ENCODE results near the gene DUXB.

DUXB gene

GRCh38 chr16:75727221-75727620 is 26.0 kb upstream of the DUXB start:
- WGBS: 71% methylated on average over 1 of the region's 3 CpGs

GRCh38 chr16:75726390-75726789 is 25.1 kb upstream of the DUXB start, which contains the start of gene CPHXL:
Gene CPHXL, minus strand, starts transcription at chr16:75726490. Its CDS starts 48 bp downstream, at chr16:75726442.
- Histone ChIP-seq H4K91ac (ENCODE audit: low read length) (no peak within 1 kb of the TSS), H3K4ac (ENCODE audit: low read depth in 1 of 2, low read length in 2 of 2) (no peak within 1 kb of the TSS), H2BK120ac (ENCODE audit: low read depth, low read length) (no peak within 1 kb of the TSS), H3K9ac (ENCODE audit: low read length) (no peak within 1 kb of the TSS), H4K8ac (ENCODE audit: low read length) (no peak within 1 kb of the TSS), H3K36me3 (ENCODE audit: control insufficient read depth in 1 of 2, insufficient read depth in 2 of 2, low read depth in 1 of 2, low read length in 2 of 2) (no peaks in the 10 kb centered on the region), H3K9me3 (ENCODE audit: control insufficient read depth, low read length) (no peaks in the 10 kb centered on the region), H3K27ac (ENCODE audit: low read length, poor library complexity, severe bottlenecking) (no peak within 1 kb of the TSS), H2AK5ac (ENCODE audit: low read length, severe bottlenecking) (no peak within 1 kb of the TSS), H3K4me2 (ENCODE audit: low read length, poor library complexity, severe bottlenecking) (no peak within 1 kb of the TSS), H3K79me1 (replicated peaks; ENCODE audit: low read length, poor library complexity, severe bottlenecking) (no peaks in the 10 kb centered on the region), H3K27me3 (ENCODE audit: control insufficient read depth in 1 of 2, insufficient read depth in 1 of 2, low read length in 2 of 2) (no peaks in the 10 kb centered on the region), H2BK12ac (ENCODE audit: low read length in 2 of 2) (no peak within 1 kb of the TSS), H3K18ac (ENCODE audit: low read depth in 1 of 2, low read length in 2 of 2) (no peak within 1 kb of the TSS), H3K4me3 (ENCODE audit: insufficient read depth in 1 of 2, low read depth in 1 of 2, low read length in 2 of 2) (no peak within 1 kb of the TSS), H3K14ac (ENCODE audit: low read length in 2 of 2) (no peak within 1 kb of the TSS), H2BK15ac (ENCODE audit: low read depth, poor library complexity, severe bottlenecking) (no peak within 1 kb of the TSS), H3K4me1 (ENCODE audit: control insufficient read depth, insufficient read depth, low read depth, low read length) (no peaks in the 10 kb centered on the region), H3K23ac (ENCODE audit: low read length in 2 of 2) (no peak within 1 kb of the TSS), H2AFZ (ENCODE audit: low read depth, low read length) (no peak within 1 kb of the TSS), H2BK5ac (ENCODE audit: low read depth, low read length, poor library complexity, severe bottlenecking) (no peak within 1 kb of the TSS)
- no peak for DNase-seq
- 93% methylated on average over 2 of the region's 5 CpGs for WGBS

More at GRCh38 chr16:75727221-75727620, 26.0 kb upstream of the DUXB start:
- no peak overlapping the region for H2AK5ac ChIP-seq (ENCODE audit: low read length, severe bottlenecking)
- no peaks in the 10 kb centered on the region for H3K4me1 ChIP-seq (ENCODE audit: control insufficient read depth, insufficient read depth, low read depth, low read length)
- DNase-seq: no peak
- H2BK120ac ChIP-seq (ENCODE audit: low read depth, low read length): no peak overlapping the region
- H3K4ac ChIP-seq (ENCODE audit: low read depth in 1 of 2, low read length in 2 of 2): no peak overlapping the region
- H2AFZ ChIP-seq (ENCODE audit: low read depth, low read length): no peak overlapping the region
- no peak overlapping the region for H3K14ac ChIP-seq (ENCODE audit: low read length in 2 of 2)
- H3K9ac ChIP-seq (ENCODE audit: low read length): no peak overlapping the region
- H3K23ac ChIP-seq (ENCODE audit: low read length in 2 of 2): no peak overlapping the region
- H3K4me3 ChIP-seq (ENCODE audit: insufficient read depth in 1 of 2, low read depth in 1 of 2, low read length in 2 of 2): no peak overlapping the region
- H3K27me3 ChIP-seq (ENCODE audit: control insufficient read depth in 1 of 2, insufficient read depth in 1 of 2, low read length in 2 of 2): no peaks in the 10 kb centered on the region
- H2BK5ac ChIP-seq (ENCODE audit: low read depth, low read length, poor library complexity, severe bottlenecking): no peak overlapping the region
- H3K36me3 ChIP-seq (ENCODE audit: control insufficient read depth in 1 of 2, insufficient read depth in 2 of 2, low read depth in 1 of 2, low read length in 2 of 2): no peaks in the 10 kb centered on the region
- H3K9me3 ChIP-seq (ENCODE audit: control insufficient read depth, low read length): no peaks in the 10 kb centered on the region
- no peak overlapping the region for H4K8ac ChIP-seq (ENCODE audit: low read length)
- no peaks in the 10 kb centered on the region for H3K79me1 ChIP-seq (replicated peaks; ENCODE audit: low read length, poor library complexity, severe bottlenecking)
- H3K18ac ChIP-seq (ENCODE audit: low read depth in 1 of 2, low read length in 2 of 2): no peak overlapping the region
- H3K4me2 ChIP-seq (ENCODE audit: low read length, poor library complexity, severe bottlenecking): no peak overlapping the region
- H3K27ac ChIP-seq (ENCODE audit: low read length, poor library complexity, severe bottlenecking): no peak overlapping the region
- H2BK12ac ChIP-seq (ENCODE audit: low read length in 2 of 2): no peak overlapping the region
- H2BK15ac ChIP-seq (ENCODE audit: low read depth, poor library complexity, severe bottlenecking): no peak overlapping the region
- no peak overlapping the region for H4K91ac ChIP-seq (ENCODE audit: low read length)

GRCh38 chr16:75718452-75718851 is 17.2 kb upstream of the DUXB start:
- no peak overlapping the region for H3K4me3 ChIP-seq (ENCODE audit: insufficient read depth in 1 of 2, low read depth in 1 of 2, low read length in 2 of 2)
- H4K8ac ChIP-seq (ENCODE audit: low read length): no peak overlapping the region
- DNase-seq: no peak
- H3K36me3 ChIP-seq (ENCODE audit: control insufficient read depth in 1 of 2, insufficient read depth in 2 of 2, low read depth in 1 of 2, low read length in 2 of 2): no peaks in the 10 kb centered on the region
- H3K23ac ChIP-seq (ENCODE audit: low read length in 2 of 2): no peak overlapping the region
- WGBS: 89% methylated on average over 3 of the region's 4 CpGs
- H3K4ac ChIP-seq (ENCODE audit: low read depth in 1 of 2, low read length in 2 of 2): no peak overlapping the region
- no peak overlapping the region for H3K18ac ChIP-seq (ENCODE audit: low read depth in 1 of 2, low read length in 2 of 2)
- H2BK120ac ChIP-seq (ENCODE audit: low read depth, low read length): no peak overlapping the region
- H3K79me1 ChIP-seq (replicated peaks; ENCODE audit: low read length, poor library complexity, severe bottlenecking): no peaks in the 10 kb centered on the region
- no peak overlapping the region for H4K91ac ChIP-seq (ENCODE audit: low read length)
- no peak overlapping the region for H3K9ac ChIP-seq (ENCODE audit: low read length)
- no peak overlapping the region for H2BK12ac ChIP-seq (ENCODE audit: low read length in 2 of 2)
- H3K14ac ChIP-seq (ENCODE audit: low read length in 2 of 2): no peak overlapping the region
- H3K4me1 ChIP-seq (ENCODE audit: control insufficient read depth, insufficient read depth, low read depth, low read length): no peaks in the 10 kb centered on the region
- no peak overlapping the region for H2BK15ac ChIP-seq (ENCODE audit: low read depth, poor library complexity, severe bottlenecking)
- no peak overlapping the region for H3K27ac ChIP-seq (ENCODE audit: low read length, poor library complexity, severe bottlenecking)
- H2AK5ac ChIP-seq (ENCODE audit: low read length, severe bottlenecking): no peak overlapping the region
- no peaks in the 10 kb centered on the region for H3K27me3 ChIP-seq (ENCODE audit: control insufficient read depth in 1 of 2, insufficient read depth in 1 of 2, low read length in 2 of 2)
- H2AFZ ChIP-seq (ENCODE audit: low read depth, low read length): no peak overlapping the region
- H3K4me2 ChIP-seq (ENCODE audit: low read length, poor library complexity, severe bottlenecking): no peak overlapping the region
- H2BK5ac ChIP-seq (ENCODE audit: low read depth, low read length, poor library complexity, severe bottlenecking): no peak overlapping the region
- H3K9me3 ChIP-seq (ENCODE audit: control insufficient read depth, low read length): no peaks in the 10 kb centered on the region

GRCh38 chr16:75714661-75715060 is 13.4 kb upstream of the DUXB start:
- Histone ChIP-seq H3K4me1 (ENCODE audit: control insufficient read depth, insufficient read depth, low read depth, low read length) (no peaks in the 10 kb centered on the region), H2AK5ac (ENCODE audit: low read length, severe bottlenecking) (no peak overlapping the region), H2BK5ac (ENCODE audit: low read depth, low read length, poor library complexity, severe bottlenecking) (no peak overlapping the region), H3K18ac (ENCODE audit: low read depth in 1 of 2, low read length in 2 of 2) (no peak overlapping the region), H3K4me3 (ENCODE audit: insufficient read depth in 1 of 2, low read depth in 1 of 2, low read length in 2 of 2) (no peak overlapping the region), H3K9ac (ENCODE audit: low read length) (no peak overlapping the region), H3K9me3 (ENCODE audit: control insufficient read depth, low read length) (peaks cover 19% of the 10 kb centered on the region), H2BK12ac (ENCODE audit: low read length in 2 of 2) (no peak overlapping the region), H3K23ac (ENCODE audit: low read length in 2 of 2) (no peak overlapping the region), H3K27me3 (ENCODE audit: control insufficient read depth in 1 of 2, insufficient read depth in 1 of 2, low read length in 2 of 2) (no peaks in the 10 kb centered on the region), H3K79me1 (replicated peaks; ENCODE audit: low read length, poor library complexity, severe bottlenecking) (no peaks in the 10 kb centered on the region), H4K91ac (ENCODE audit: low read length) (no peak overlapping the region), H3K4ac (ENCODE audit: low read depth in 1 of 2, low read length in 2 of 2) (no peak overlapping the region), H3K27ac (ENCODE audit: low read length, poor library complexity, severe bottlenecking) (no peak overlapping the region), H2BK15ac (ENCODE audit: low read depth, poor library complexity, severe bottlenecking) (no peak overlapping the region), H2BK120ac (ENCODE audit: low read depth, low read length) (no peak overlapping the region), H4K8ac (ENCODE audit: low read length) (no peak overlapping the region), H2AFZ (ENCODE audit: low read depth, low read length) (no peak overlapping the region), H3K14ac (ENCODE audit: low read length in 2 of 2) (no peak overlapping the region), H3K4me2 (ENCODE audit: low read length, poor library complexity, severe bottlenecking) (no peak overlapping the region), H3K36me3 (ENCODE audit: control insufficient read depth in 1 of 2, insufficient read depth in 2 of 2, low read depth in 1 of 2, low read length in 2 of 2) (no peaks in the 10 kb centered on the region)
- DNase-seq: no peak
